DMS53 treated with DMSO at 0.1 percent for 48 hours (cell line): Measurements from ENCODE around the gene SMIM24.

Experiments
- DNase-seq: peaks from one replicate; lab custom pipeline; 2025; ENCODE audit not compliant: unreplicated experiment; lab: John Stamatoyannopoulos, UW

SMIM24 gene

GRCh38 chr19:3499738-3500428, 19.6 kb upstream of the SMIM24 start:
- DNase-seq = no peak

- no peak for DNase-seq
These were observed 17.6 kb upstream of the SMIM24 start for GRCh38 chr19:3497757-3498520.

- DNase-seq = no peak
These were observed 16.3 kb upstream of the SMIM24 start for GRCh38 chr19:3496392-3497273.

GRCh38 chr19:3494559-3494958, 14.2 kb upstream of the SMIM24 start:
- DNase-seq = no peak

- DNase-seq = no peak
These were observed 13.7 kb upstream of the SMIM24 start for GRCh38 chr19:3494051-3494450.

GRCh38 chr19:3493651-3494050, 13.3 kb upstream of the SMIM24 start:
- DNase-seq = no peak

GRCh38 chr19:3492919-3493318, 12.6 kb upstream of the SMIM24 start:
- DNase-seq = no peak

GRCh38 chr19:3492131-3492839, 12.0 kb upstream of the SMIM24 start:
- DNase-seq = no peak

GRCh38 chr19:3491396-3492119, 11.2 kb upstream of the SMIM24 start:
- no peak for DNase-seq

GRCh38 chr19:3483226-3483628, 2.9 kb upstream of the SMIM24 start, which contains the start of gene SMIM44:
Gene SMIM44, minus strand, starts transcription at chr19:3483441. Its CDS starts 38 bp downstream, at chr19:3483403.
- DNase-seq = no peak

GRCh38 chr19:3482507-3483225, 2.3 kb upstream of the SMIM24 start:
- no peak for DNase-seq

GRCh38 chr19:3481241-3482090, 1.1 kb upstream of the SMIM24 start:
- no peak for DNase-seq

GRCh38 chr19:3479834-3480215, 500 bp downstream of the SMIM24 start:
- no peak for DNase-seq

GRCh38 chr19:3479177-3479833, 1.0 kb downstream of the SMIM24 start:
- no peak for DNase-seq

- no peak for DNase-seq
These were observed 1.7 kb downstream of the SMIM24 start for GRCh38 chr19:3478409-3479176.

GRCh38 chr19:3477951-3478350, 2.4 kb downstream of the SMIM24 start:
- no peak for DNase-seq

GRCh38 chr19:3477506-3477905, 2.8 kb downstream of the SMIM24 start:
- DNase-seq = no peak
